Heart right ventricle (tissue), 16 donors: ENCODE data around the gene AGRN. TPM values are rescaled to one million over a fixed set of nuclear protein-coding genes. Genes with fewer than 3 reads are reported as not detected.

Experiments used
- ATAC-seq, 8 donors: fragments of 200-7000 bp; cut with Tn5 transposase; one replicate each; pipeline ENCODE4 v1.9.1; 2020; ENCODE audit warnings: mild to moderate bottlenecking in 8 of 8, moderate library complexity in 8 of 8, moderate number of reproducible peaks in 1 of 8
- DNase-seq, 2 donors: peaks; one replicate each; pipeline ENCODE4 v3.0.0-alpha.2; 2020
- H3K27ac ChIP-seq, 10 donors: fragments of 200-600 bp; sonication (generic) in 2 of 10; one replicate each; pipeline versions ENCODE4 v1.5.0 to v1.8.0; 2020 to 2022; ENCODE audit warnings: mild to moderate bottlenecking in 3 of 10
- H3K27me3 ChIP-seq, 7 donors: fragments of 200-600 bp; one replicate each; pipeline ENCODE4 v1.8.0; 2021 to 2022; ENCODE audit warnings: mild to moderate bottlenecking in 2 of 7
- H3K36me3 ChIP-seq, 9 donors: fragments of 200-600 bp; sonication (generic) in 1 of 9; one replicate each; pipeline versions ENCODE4 v1.5.0 to v1.8.0; 2020 to 2022; ENCODE audit warnings: mild to moderate bottlenecking in 2 of 9
- H3K4me1 ChIP-seq, 9 donors: fragments of 200-600 bp; sonication (generic) in 1 of 9; one replicate each; pipeline versions ENCODE4 v1.5.0 to v1.8.0; 2020 to 2022; ENCODE audit warnings: mild to moderate bottlenecking in 4 of 9
- H3K4me3 ChIP-seq, 10 donors: fragments of 200-600 bp; sonication (generic) in 2 of 10; one replicate each; pipeline versions ENCODE4 v1.5.0 to v1.8.0; 2020 to 2022; ENCODE audit warnings: mild to moderate bottlenecking in 7 of 10, moderate library complexity in 2 of 10
- H3K9me3 ChIP-seq, 11 donors: fragments of 200-600 bp in 10 of 11; sonication (generic) in 2 of 11; one replicate each; pipeline versions ENCODE4 v1.5.0 to v1.8.0; 2013 to 2022; ENCODE audit warnings: mild to moderate bottlenecking in 2 of 11, control low read depth in 1 of 11, moderate library complexity in 1 of 11
- CTCF ChIP-seq, 9 donors: fragments of 200-600 bp; sonication (generic) in 2 of 9; IDR thresholded peaks; one replicate each; pipeline versions ENCODE4 v1.5.0 to v1.8.0; 2021 to 2022; ENCODE audit warnings: antibody characterized with exemption in 9 of 9, mild to moderate bottlenecking in 5 of 9, moderate library complexity in 1 of 9
- WGBS, 2 donors: extraction: QIAGEN DNeasy Blood & Tissue Kit; methylation state at CpG; one replicate each; pipeline ENCODE4 v1.1.7; 2013; ENCODE audit warnings: inconsistent platforms in 1 of 2; 5-methylcytosine and 5-hydroxymethylcytosine counted together
- intact Hi-C, 10 donors: fragments of 100-400 bp; cut with DNase I; formaldehyde crosslinking; loops; one replicate each; pipeline versions ENCODE4 v1.11.1 to v1.14.2; 2022
- polyA plus RNA-seq, 2 donors: library from polyadenylated mRNA; stranded (reverse); fragments of 200-250 nt; gene quantifications; one replicate each; pipeline ENCODE4 v1.2.3, GENCODE V29; 2013
- total RNA-seq, 10 donors: library from RNA; stranded (reverse); fragmentation: NEBNext Ultra II Directional in 3 of 10; extraction: Animal tissue kit (Norgen Biotek cat#: 25700) in 3 of 10; gene quantifications; one replicate each; pipeline versions ENCODE4 v1.2.1 to v1.2.4, GENCODE V29; 2021 to 2023
- donor health status: Arrhythmogenic right ventricular cardiomyopathy.
- donor health status: ischemic (EF 13 %, LVEDD 7.1; RV severe dilation, severe dysfunction).
- donor health status: healthy with polysubstance abuse.
- donor health status: DM: no; HTN: yes; CAD: no.
- donor health status: DM: no; HTN: no; CAD: no.
- donor health status: ischemic (EF 25% LVEDD 6.9; RV normal size, moderate dysfunction).
- donor health status: ischemic (EF 25% LVEDD 5.7; RV mildly dilated, moderate dysfunction).
- donor health status: healthy.
- donor health status: DM: yes; HTN: yes; CAD: no.
- donor health status: Ischemic cardiomyopathy.
- donor health status: ischemic (EF 35%, LVEDD 5.7; RV mildly dilated, moderate dysfunction).
- donor health status: nonischemic (EF 11% LVEDD 7.7; RV severe dilation, severe dysfunction).
- donor health status: DM: yes; HTN: yes; CAD: no.
- donor health status: PGD.
- donor health status: ischemic (EF 29% LVEDD 5.4; RV normal size, mild dysfunction).
- donor health status: nonischemic (EF 23%, LVEDD 6.1; RV moderate dilation, normal function).

The AGRN gene
- total and polyA plus RNA-seq, 12 donors: 11.5 to 33.9 (median 18.3) TPM

GRCh38 chr1:1048765-1049164, 28.8 kb downstream of the AGRN start:
- Histone ChIP-seq H3K27me3 (no peaks in the 10 kb centered on the region), H3K4me3 (no peak overlapping the region), H3K36me3 (peaks cover 0 to 91% (median 4%) of the 10 kb centered on the region in 9 donors), H3K27ac (no peak overlapping the region), H3K9me3 (no peaks in the 10 kb centered on the region), H3K4me1 (peaks cover 0 to 4% (median 0%) of the 10 kb centered on the region in 9 donors)
- ATAC-seq (no peak), DNase-seq (no peak)
- TF ChIP-seq CTCF (IDR thresholded peaks at IDR 0.05): no peak
- WGBS, 2 donors: 90 to 96% methylated on average over 20 to 27 of the region's 28 CpGs
- intact Hi-C loops: no loop called here

- peaks cover 0 to 91% (median 4%) of the 10 kb centered on the region in 9 donors for H3K36me3 ChIP-seq
- peaks cover 0 to 4% (median 0%) of the 10 kb centered on the region in 9 donors for H3K4me1 ChIP-seq
Measured at GRCh38 chr1:1049318-1050165, 29.6 kb downstream of the AGRN start.

GRCh38 chr1:1050577-1051052, 30.7 kb downstream of the AGRN start:
- H3K27me3 ChIP-seq: no peaks in the 10 kb centered on the region
- intact Hi-C loops: no loop called here
- peak; percentile 42 to 64 for DNase-seq
- TF ChIP-seq CTCF (IDR thresholded peaks at IDR 0.05): no peak
- no peak overlapping the region for H3K27ac ChIP-seq
- peak in 7 of 8 donors; percentile 24 to 68 (median 50) for ATAC-seq
- peak overlapping the region in 1 of 10 donors; percentile 21 for H3K4me3 ChIP-seq
- peaks cover 0 to 4% (median 0%) of the 10 kb centered on the region in 9 donors for H3K4me1 ChIP-seq
- peaks cover 0 to 90% (median 4%) of the 10 kb centered on the region in 9 donors for H3K36me3 ChIP-seq
- WGBS, 2 donors: 77 to 80% methylated on average over 29 to 32 of the region's 32 CpGs
- no peaks in the 10 kb centered on the region for H3K9me3 ChIP-seq

More at GRCh38 chr1:1049318-1050165, 29.6 kb downstream of the AGRN start:
- Histone ChIP-seq H3K9me3 (no peaks in the 10 kb centered on the region), H3K27ac (no peak overlapping the region), H3K27me3 (no peaks in the 10 kb centered on the region), H3K4me3 (no peak overlapping the region)
- no peak for DNase-seq
- intact Hi-C loops: no loop called here
- no peak for TF ChIP-seq CTCF (IDR thresholded peaks at IDR 0.05)
- 94% methylated on average over 46 to 57 of the region's 57 CpGs for WGBS, 2 donors
- ATAC-seq: no peak

- 88 to 90% methylated on average over 41 to 46 of the region's 46 CpGs for WGBS, 2 donors
- intact Hi-C loops: no loop called here
- peaks cover 0 to 83% (median 4%) of the 10 kb centered on the region in 9 donors for H3K36me3 ChIP-seq
- ATAC-seq (peak in 1 of 8 donors; percentile 21), DNase-seq (no peak)
- H3K27me3 ChIP-seq: no peaks in the 10 kb centered on the region
- H3K27ac ChIP-seq: no peak overlapping the region
- no peak for TF ChIP-seq CTCF (IDR thresholded peaks at IDR 0.05)
- no peaks in the 10 kb centered on the region for H3K9me3 ChIP-seq
- peaks cover 0 to 4% (median 0%) of the 10 kb centered on the region in 9 donors for H3K4me1 ChIP-seq
- no peak overlapping the region for H3K4me3 ChIP-seq
Measured at GRCh38 chr1:1051127-1051810, 31.3 kb downstream of the AGRN start.
